Activated T-helper 2 cell treated with anti-CD3 and anti-CD28 coated beads, Interferon-gamma antibody, Interleukin-2, Interleukin-4, amounts not matched to agents 10 μg/mL and 5 μg/mL and 100 μg/mL, durations not matched to agents 14 hours and 24 hours and 36 hours (primary cell): Measurements from ENCODE around the gene GGNBP2. TPM values are rescaled to one million over a fixed set of nuclear protein-coding genes. Genes with fewer than 3 reads are reported as not detected.
A peak's percentile ranks its signal among the peaks of the same experiment; 100 is the strongest.

ENCODE experiments used
- DNase-seq: peaks from one replicate; pipeline ENCODE4 v3.0.0; 2021; ENCODE audit warnings: low spot score
- H3K27ac Mint-ChIP-seq: one replicate; pipeline ENCODE4 v1.8.0; 2021; ENCODE audit warnings: mixed read lengths
- H3K27me3 Mint-ChIP-seq: one replicate; pipeline ENCODE4 v1.8.0; 2021; ENCODE audit warnings: low read depth, mixed read lengths
- H3K36me3 Mint-ChIP-seq: one replicate; pipeline ENCODE4 v1.8.0; 2021; ENCODE audit warnings: low read depth, mixed read lengths
- H3K4me1 Mint-ChIP-seq: one replicate; pipeline ENCODE4 v1.8.0; 2021; ENCODE audit warnings: low read depth, mixed read lengths
- H3K4me3 Mint-ChIP-seq: one replicate; pipeline ENCODE4 v1.8.0; 2021; ENCODE audit warnings: low read depth, mild to moderate bottlenecking, moderate library complexity, mixed read lengths
- H3K9me3 Mint-ChIP-seq: one replicate; pipeline ENCODE4 v1.8.0; 2021; ENCODE audit warnings: mixed read lengths
- intact Hi-C: fragments of 100-400 bp; cut with micrococcal nuclease; formaldehyde crosslinking; loops from one replicate; pipeline ENCODE4 v1.15.1; 2023
- total RNA-seq: library from RNA; stranded (reverse); gene quantifications from 2 replicates; pipeline ENCODE4 v1.2.3, GENCODE V29; 2022

GGNBP2 gene
- total RNA-seq, 1 donor from 2014 or later, result 92.5 TPM

- Mint-ChIP-seq H3K9me3 (no peaks in the 10 kb centered on the region), H3K4me3 (no peak overlapping the region), H3K36me3 (peaks cover 1% of the 10 kb centered on the region), H3K27me3 (no peaks in the 10 kb centered on the region), H3K4me1 (no peaks in the 10 kb centered on the region), H3K27ac (no peak overlapping the region)
- intact Hi-C loops, result no loop called here
- no peak for DNase-seq
Observed at GRCh38 chr17:36616061-36617029, 71.6 kb downstream of the GGNBP2 start.

GRCh38 chr17:36617773-36618172 is 73.1 kb downstream of the GGNBP2 start:
- H3K27me3 Mint-ChIP-seq, result no peaks in the 10 kb centered on the region
- intact Hi-C loops, result no loop called here
- H3K4me3 Mint-ChIP-seq, result no peak overlapping the region
- H3K4me1 Mint-ChIP-seq, result no peaks in the 10 kb centered on the region
- no peaks in the 10 kb centered on the region for H3K36me3 Mint-ChIP-seq
- no peak for DNase-seq
- H3K27ac Mint-ChIP-seq, result no peak overlapping the region
- H3K9me3 Mint-ChIP-seq, result no peaks in the 10 kb centered on the region

- no peaks in the 10 kb centered on the region for H3K4me1 Mint-ChIP-seq
- no peaks in the 10 kb centered on the region for H3K27me3 Mint-ChIP-seq
- no peak overlapping the region for H3K4me3 Mint-ChIP-seq
- intact Hi-C loops, result no loop called here
- no peaks in the 10 kb centered on the region for H3K9me3 Mint-ChIP-seq
- H3K27ac Mint-ChIP-seq, result no peak overlapping the region
- no peaks in the 10 kb centered on the region for H3K36me3 Mint-ChIP-seq
- DNase-seq, result no peak
Observed at GRCh38 chr17:36623281-36623680, 78.6 kb downstream of the GGNBP2 start.

GRCh38 chr17:36625188-36625587 is 80.5 kb downstream of the GGNBP2 start:
- DNase-seq, result no peak
- H3K4me3 Mint-ChIP-seq, result no peak overlapping the region
- intact Hi-C loops, result loop anchor here (5.0 kb wide), 2 partner anchors 82 to 297 kb away; no protein-coding TSS in a partner anchor
- H3K36me3 Mint-ChIP-seq, result no peaks in the 10 kb centered on the region
- H3K27me3 Mint-ChIP-seq, result no peaks in the 10 kb centered on the region
- no peaks in the 10 kb centered on the region for H3K9me3 Mint-ChIP-seq
- H3K27ac Mint-ChIP-seq, result no peak overlapping the region
- no peaks in the 10 kb centered on the region for H3K4me1 Mint-ChIP-seq

GRCh38 chr17:36627101-36627500 is 82.4 kb downstream of the GGNBP2 start:
- H3K27me3 Mint-ChIP-seq, result peaks cover 1% of the 10 kb centered on the region
- H3K27ac Mint-ChIP-seq, result no peak overlapping the region
- no peaks in the 10 kb centered on the region for H3K4me1 Mint-ChIP-seq
- no peak overlapping the region for H3K4me3 Mint-ChIP-seq
- DNase-seq, result no peak
- H3K9me3 Mint-ChIP-seq, result no peaks in the 10 kb centered on the region
- no peaks in the 10 kb centered on the region for H3K36me3 Mint-ChIP-seq
- intact Hi-C loops, result loop anchor here (5.0 kb wide), 2 partner anchors 80 to 295 kb away; no protein-coding TSS in a partner anchor

- H3K4me3 Mint-ChIP-seq, result no peak overlapping the region
- no peak overlapping the region for H3K27ac Mint-ChIP-seq
- peaks cover 5% of the 10 kb centered on the region for H3K27me3 Mint-ChIP-seq
- H3K36me3 Mint-ChIP-seq, result no peaks in the 10 kb centered on the region
- H3K9me3 Mint-ChIP-seq, result no peaks in the 10 kb centered on the region
- intact Hi-C loops, result loop anchor here (2.0 to 5.0 kb wide), 3 partner anchors 79 to 294 kb away; no protein-coding TSS in a partner anchor
- DNase-seq, result no peak
- H3K4me1 Mint-ChIP-seq, result no peaks in the 10 kb centered on the region
Observed at GRCh38 chr17:36628576-36628975, 83.9 kb downstream of the GGNBP2 start.

GRCh38 chr17:36629252-36629847 is 84.6 kb downstream of the GGNBP2 start:
- H3K27me3 Mint-ChIP-seq, result peaks cover 5% of the 10 kb centered on the region
- peak; percentile 68 for DNase-seq
- no peak overlapping the region for H3K27ac Mint-ChIP-seq
- no peaks in the 10 kb centered on the region for H3K9me3 Mint-ChIP-seq
- intact Hi-C loops, result loop anchor here (1.0 to 5.0 kb wide), 4 partner anchors 78 to 418 kb away; no protein-coding TSS in a partner anchor
- no peaks in the 10 kb centered on the region for H3K36me3 Mint-ChIP-seq
- no peak overlapping the region for H3K4me3 Mint-ChIP-seq
- no peaks in the 10 kb centered on the region for H3K4me1 Mint-ChIP-seq

GRCh38 chr17:36629970-36630502 is 85.3 kb downstream of the GGNBP2 start:
- DNase-seq, result no peak
- H3K27ac Mint-ChIP-seq, result no peak overlapping the region
- no peaks in the 10 kb centered on the region for H3K4me1 Mint-ChIP-seq
- no peaks in the 10 kb centered on the region for H3K36me3 Mint-ChIP-seq
- peaks cover 5% of the 10 kb centered on the region for H3K27me3 Mint-ChIP-seq
- no peaks in the 10 kb centered on the region for H3K9me3 Mint-ChIP-seq
- intact Hi-C loops, result loop anchor here (1.0 to 5.0 kb wide), 4 partner anchors 77 to 417 kb away; no protein-coding TSS in a partner anchor
- H3K4me3 Mint-ChIP-seq, result no peak overlapping the region

- Mint-ChIP-seq H3K4me3 (no peak overlapping the region), H3K9me3 (no peaks in the 10 kb centered on the region), H3K27me3 (peaks cover 5% of the 10 kb centered on the region), H3K27ac (no peak overlapping the region), H3K36me3 (no peaks in the 10 kb centered on the region), H3K4me1 (no peaks in the 10 kb centered on the region)
- intact Hi-C loops, result no loop called here
- no peak for DNase-seq
Observed at GRCh38 chr17:36631022-36631421, 86.3 kb downstream of the GGNBP2 start.

GRCh38 chr17:36632916-36633771 is 88.4 kb downstream of the GGNBP2 start:
- H3K9me3 Mint-ChIP-seq, result no peaks in the 10 kb centered on the region
- intact Hi-C loops, result no loop called here
- H3K36me3 Mint-ChIP-seq, result no peaks in the 10 kb centered on the region
- peaks cover 9% of the 10 kb centered on the region for H3K27me3 Mint-ChIP-seq
- no peak overlapping the region for H3K27ac Mint-ChIP-seq
- no peaks in the 10 kb centered on the region for H3K4me1 Mint-ChIP-seq
- H3K4me3 Mint-ChIP-seq, result no peak overlapping the region
- DNase-seq, result no peak
